Thyroid gland (tissue), 4 donors: ENCODE measurements around the gene ABCC10. TPM values are rescaled to one million over a fixed set of nuclear protein-coding genes. Genes with fewer than 3 reads are reported as not detected.

Experiments used
- DNase-seq, 2 donors: peaks; one replicate each; pipeline ENCODE4 v3.0.0-alpha.2; 2019
- H3K27ac ChIP-seq, 3 donors: fragments of 200-600 bp; sonication (generic); 1 replicate in 2 of 3; 2 replicates in 1 of 3; pipeline ENCODE4 v1.5.1; 2016 to 2019; ENCODE audit warnings: mild to moderate bottlenecking in 1 of 3, moderate library complexity in 1 of 3
- H3K27me3 ChIP-seq: fragments of 200-600 bp; sonication (generic); one replicate; pipeline ENCODE4 v1.5.1; 2019
- H3K36me3 ChIP-seq, 2 donors: fragments of 200-600 bp; sonication (generic); one replicate each; pipeline ENCODE4 v1.5.1; 2016 to 2019
- H3K4me1 ChIP-seq, 2 donors: fragments of 200-600 bp; sonication (generic); one replicate each; pipeline ENCODE4 v1.5.1; 2017 to 2019
- H3K4me3 ChIP-seq, 3 donors: fragments of 200-600 bp; sonication (generic); replicated peaks in 1 of 3; 1 replicate in 2 of 3; 2 replicates in 1 of 3; pipeline ENCODE4 v1.5.1; 2016; ENCODE audit warnings: mild to moderate bottlenecking in 1 of 3
- H3K9me3 ChIP-seq: fragments of 200-600 bp; sonication (generic); one replicate; pipeline ENCODE4 v1.5.1; 2017
- POLR2A ChIP-seq, 2 donors: fragments of 450-650 bp; IDR thresholded peaks; one replicate each; pipeline ENCODE4 v1.6.1; 2017; ENCODE audit warnings: antibody characterized with exemption in 2 of 2, mild to moderate bottlenecking in 2 of 2, moderate library complexity in 1 of 2
- WGBS, 2 donors: methylation state at CpG; one replicate each; pipeline ENCODE4 v1.1.5; 2017; 5-methylcytosine and 5-hydroxymethylcytosine counted together
- intact Hi-C: fragments of 100-400 bp; cut with DNase I; formaldehyde crosslinking; loops from one replicate; pipeline ENCODE4 v1.15.1; 2023
- total RNA-seq, 4 donors: library from RNA; depleted of rRNA; stranded (reverse); fragments of >200 nt; gene quantifications; one replicate each; pipeline ENCODE4 v1.2.3, GENCODE V29; 2016
- TF ChIP-seq, protein P1 (sequence below), 6 experiments: fragments of 200-600 bp in 3 of 6; fragments of 450-650 bp in 3 of 6; sonication (generic) in 3 of 6; IDR thresholded peaks; one replicate each; pipeline ENCODE4 v1.5.1; 2016 to 2019; ENCODE audit warnings: antibody characterized with exemption in 6 of 6, mild to moderate bottlenecking in 2 of 6, inconsistent platforms in 1 of 6, moderate library complexity in 1 of 6

The ABCC10 gene
- total RNA-seq, 4 donors from 2014 or later = 10.5 to 24.3 (median 19.3) TPM

DNA sequence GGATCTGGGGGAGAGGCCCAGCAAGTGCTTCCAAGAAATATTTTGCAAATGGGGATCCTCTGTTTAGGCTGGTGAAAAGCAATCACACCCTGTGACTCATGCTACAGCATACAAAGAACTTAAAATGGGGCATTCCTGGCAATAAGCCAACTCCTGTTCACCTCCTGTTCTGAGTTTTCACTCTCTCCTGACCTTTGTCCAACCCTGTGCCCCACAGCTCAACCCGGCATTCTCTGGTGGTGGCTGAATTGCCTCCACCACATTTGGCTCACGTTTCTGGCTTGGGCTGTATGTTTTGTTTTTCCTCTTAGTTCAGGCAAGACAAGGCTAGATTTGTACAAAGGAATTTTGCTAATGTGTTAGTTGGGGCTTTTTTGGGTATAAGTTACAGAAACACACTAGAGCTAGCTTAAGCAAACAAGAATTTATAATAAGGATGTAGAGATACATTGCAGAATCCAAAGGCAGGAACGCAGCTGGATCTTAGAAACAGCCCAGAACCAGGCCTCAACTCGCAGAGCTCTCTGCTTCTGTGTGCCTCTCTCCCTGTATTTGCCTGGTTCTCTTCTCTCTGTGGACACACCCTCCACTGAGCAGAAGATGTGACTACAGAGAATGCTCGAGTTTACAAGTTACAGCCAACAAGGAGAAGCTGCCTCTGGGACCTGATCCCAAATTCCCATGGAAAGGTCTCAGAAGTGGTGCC lies 9.4 kb downstream of the ABCC10 start:
- WGBS, 2 donors = 25 to 32% methylated on average over 5 of the region's 5 CpGs
- H3K9me3 ChIP-seq = no peaks in the 10 kb centered on the region
- H3K36me3 ChIP-seq = peaks cover 10 to 21% of the 10 kb centered on the region in 2 donors
- no peaks in the 10 kb centered on the region for H3K27me3 ChIP-seq
- TF ChIP-seq, protein P1, sequence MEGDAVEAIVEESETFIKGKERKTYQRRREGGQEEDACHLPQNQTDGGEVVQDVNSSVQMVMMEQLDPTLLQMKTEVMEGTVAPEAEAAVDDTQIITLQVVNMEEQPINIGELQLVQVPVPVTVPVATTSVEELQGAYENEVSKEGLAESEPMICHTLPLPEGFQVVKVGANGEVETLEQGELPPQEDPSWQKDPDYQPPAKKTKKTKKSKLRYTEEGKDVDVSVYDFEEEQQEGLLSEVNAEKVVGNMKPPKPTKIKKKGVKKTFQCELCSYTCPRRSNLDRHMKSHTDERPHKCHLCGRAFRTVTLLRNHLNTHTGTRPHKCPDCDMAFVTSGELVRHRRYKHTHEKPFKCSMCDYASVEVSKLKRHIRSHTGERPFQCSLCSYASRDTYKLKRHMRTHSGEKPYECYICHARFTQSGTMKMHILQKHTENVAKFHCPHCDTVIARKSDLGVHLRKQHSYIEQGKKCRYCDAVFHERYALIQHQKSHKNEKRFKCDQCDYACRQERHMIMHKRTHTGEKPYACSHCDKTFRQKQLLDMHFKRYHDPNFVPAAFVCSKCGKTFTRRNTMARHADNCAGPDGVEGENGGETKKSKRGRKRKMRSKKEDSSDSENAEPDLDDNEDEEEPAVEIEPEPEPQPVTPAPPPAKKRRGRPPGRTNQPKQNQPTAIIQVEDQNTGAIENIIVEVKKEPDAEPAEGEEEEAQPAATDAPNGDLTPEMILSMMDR (IDR thresholded peaks at IDR 0.05) = no peak
- TF ChIP-seq POLR2A (IDR thresholded peaks at IDR 0.05) = no peak
- peak; percentile 51 to 61 for DNase-seq
- H3K27ac ChIP-seq = peak overlapping the region; percentile 37 to 63 (median 49)
- intact Hi-C loops = no loop called here
- H3K4me1 ChIP-seq = peaks cover 19 to 24% of the 10 kb centered on the region in 2 donors
- no peak overlapping the region for H3K4me3 ChIP-seq

DNA sequence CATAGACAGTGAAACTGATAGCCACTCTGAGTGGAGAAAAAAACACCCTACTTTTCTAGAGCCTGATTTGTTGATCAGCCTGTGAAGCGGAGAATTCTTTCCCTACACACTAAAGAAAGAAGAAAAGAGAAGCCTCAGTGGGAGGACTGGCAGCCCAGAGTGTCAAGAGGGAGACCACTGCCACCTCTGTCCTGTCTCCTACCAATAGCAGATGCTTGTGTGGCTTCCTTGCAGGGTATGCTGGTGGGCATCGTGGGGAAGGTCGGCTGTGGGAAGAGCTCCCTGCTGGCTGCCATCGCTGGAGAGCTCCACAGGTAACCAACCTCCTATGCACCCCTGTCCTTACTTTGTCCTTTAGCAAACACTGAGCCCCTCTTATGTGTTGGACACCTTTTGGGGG lies 10.4 kb downstream of the ABCC10 start:
- 61 to 72% methylated on average over 3 to 4 of the region's 4 CpGs for WGBS, 2 donors
- Histone ChIP-seq H3K27me3 (no peaks in the 10 kb centered on the region), H3K36me3 (peaks cover 15 to 23% of the 10 kb centered on the region in 2 donors), H3K27ac (peak overlapping the region in 1 of 3 donors; percentile 63), H3K4me1 (peaks cover 19 to 24% of the 10 kb centered on the region in 2 donors), H3K9me3 (no peaks in the 10 kb centered on the region), H3K4me3 (no peak overlapping the region)
- intact Hi-C loops = no loop called here
- TF ChIP-seq, protein P1 (IDR thresholded peaks at IDR 0.05) = no peak
- TF ChIP-seq POLR2A (IDR thresholded peaks at IDR 0.05) = no peak
- no peak for DNase-seq

DNA sequence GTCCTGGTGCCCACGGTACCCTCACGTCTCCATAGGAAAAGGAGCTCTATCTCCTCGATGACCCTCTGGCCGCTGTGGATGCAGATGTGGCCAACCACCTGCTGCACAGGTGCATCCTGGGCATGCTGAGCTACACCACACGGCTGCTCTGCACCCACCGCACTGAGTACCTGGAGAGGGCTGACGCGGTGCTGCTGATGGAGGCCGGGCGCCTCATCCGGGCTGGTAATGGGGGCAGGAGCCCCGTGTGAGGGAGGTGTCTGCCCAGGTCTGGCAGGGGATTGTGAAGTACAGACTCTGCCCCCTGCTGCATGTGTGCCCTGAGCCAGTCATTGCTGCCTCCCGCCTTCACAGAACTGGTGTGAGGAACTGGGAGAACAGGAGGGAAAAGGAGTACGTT lies 15.6 kb downstream of the ABCC10 start:
- no peaks in the 10 kb centered on the region for H3K9me3 ChIP-seq
- no peak overlapping the region for H3K27ac ChIP-seq
- TF ChIP-seq POLR2A (IDR thresholded peaks at IDR 0.05) = no peak
- TF ChIP-seq, protein P1 (IDR thresholded peaks at IDR 0.05) = no peak
- WGBS, 2 donors = 93% methylated on average over 6 to 14 of the region's 14 CpGs
- H3K4me1 ChIP-seq = peaks cover 0 to 2% of the 10 kb centered on the region in 2 donors
- H3K27me3 ChIP-seq = no peaks in the 10 kb centered on the region
- no peak for DNase-seq
- H3K36me3 ChIP-seq = peaks cover 34 to 57% of the 10 kb centered on the region in 2 donors
- no peak overlapping the region for H3K4me3 ChIP-seq
- intact Hi-C loops = no loop called here

GRCh38 chr6:43444036-43444435 lies 16.7 kb downstream of the ABCC10 start:
- H3K9me3 ChIP-seq = no peaks in the 10 kb centered on the region
- peaks cover 45 to 66% of the 10 kb centered on the region in 2 donors for H3K36me3 ChIP-seq
- H3K27ac ChIP-seq = no peak overlapping the region
- no peak for DNase-seq
- WGBS, 2 donors = 89 to 98% methylated on average over 7 to 9 of the region's 10 CpGs
- H3K4me3 ChIP-seq = no peak overlapping the region
- TF ChIP-seq, protein P1 (IDR thresholded peaks at IDR 0.05) = no peak
- TF ChIP-seq POLR2A (IDR thresholded peaks at IDR 0.05) = no peak
- no peaks in the 10 kb centered on the region for H3K27me3 ChIP-seq
- intact Hi-C loops = no loop called here
- H3K4me1 ChIP-seq = no peaks in the 10 kb centered on the region

DNA sequence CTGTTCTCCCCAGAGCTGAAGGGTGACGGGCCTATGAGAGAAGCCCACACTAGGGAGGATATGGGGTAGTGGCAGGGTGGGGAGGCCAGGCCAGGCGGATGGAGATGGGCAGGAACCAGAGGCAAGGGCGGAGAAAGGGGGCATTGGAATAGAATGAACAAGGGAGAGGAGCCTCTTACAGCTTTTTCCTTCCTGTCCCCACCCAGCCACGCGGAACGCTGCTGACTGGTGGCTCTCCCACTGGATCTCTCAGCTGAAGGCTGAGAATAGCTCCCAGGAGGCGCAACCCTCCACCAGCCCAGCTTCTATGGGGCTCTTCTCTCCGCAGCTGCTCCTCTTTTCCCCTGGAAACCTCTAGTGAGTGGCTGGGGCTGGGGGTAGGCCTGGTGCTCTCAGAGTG lies 17.2 kb downstream of the ABCC10 start:
- H3K4me1 ChIP-seq = no peaks in the 10 kb centered on the region
- 93 to 95% methylated on average over 8 of the region's 8 CpGs for WGBS, 2 donors
- H3K4me3 ChIP-seq = no peak overlapping the region
- TF ChIP-seq, protein P1 (IDR thresholded peaks at IDR 0.05) = no peak
- intact Hi-C loops = no loop called here
- no peaks in the 10 kb centered on the region for H3K27me3 ChIP-seq
- no peak overlapping the region for H3K27ac ChIP-seq
- DNase-seq = no peak
- no peaks in the 10 kb centered on the region for H3K9me3 ChIP-seq
- H3K36me3 ChIP-seq = peaks cover 51 to 68% of the 10 kb centered on the region in 2 donors
